Loucy (cell line): ENCODE results near the gene SLC29A3.
"Not testable (repeated sequence)": the region's sequence is repeated elsewhere in the genome, so short reads cannot be mapped to it uniquely, and the experiment has no call there.

Experiments used
- H2AFZ ChIP-seq: fragments of 200-600 bp; sonication (generic); 2 replicates; pipeline ENCODE4 v1.6.0; 2016; ENCODE audit warnings: antibody characterized with exemption, mild to moderate bottlenecking, low read length, moderate library complexity
- H3F3A ChIP-seq: fragments of 200-600 bp; 2 replicates; pipeline ENCODE4 v1.6.0; 2016; ENCODE audit warnings: antibody characterized with exemption, low read depth, mild to moderate bottlenecking
- H3K27me3 ChIP-seq: fragments of 200-600 bp; sonication (generic); 2 replicates; pipeline ENCODE4 v1.6.1; 2014; ENCODE audit warnings: low read length, mild to moderate bottlenecking; ENCODE audit not compliant: insufficient read depth, poor library complexity, severe bottlenecking
- H3K36me3 ChIP-seq: fragments of 200-600 bp; sonication (generic); 2 replicates; pipeline ENCODE4 v1.6.1; 2016; ENCODE audit warnings: low read length; ENCODE audit not compliant: insufficient read depth
- H3K4me1 ChIP-seq: fragments of 200-600 bp; sonication (generic); 2 replicates; pipeline ENCODE4 v1.5.1; 2014; ENCODE audit warnings: low read length, mild to moderate bottlenecking; ENCODE audit not compliant: insufficient read depth, poor library complexity, severe bottlenecking
- H3K4me2 ChIP-seq: fragments of 200-600 bp; sonication (generic); 2 replicates; pipeline ENCODE4 v1.6.0; 2014; ENCODE audit warnings: antibody characterized with exemption, low read length, low read depth, mild to moderate bottlenecking; ENCODE audit not compliant: poor library complexity, severe bottlenecking
- H3K4me3 ChIP-seq: fragments of 200-600 bp; sonication (generic); 2 replicates; pipeline ENCODE4 v1.5.1; 2014; ENCODE audit warnings: low read length, mild to moderate bottlenecking, mixed read lengths; ENCODE audit not compliant: poor library complexity, severe bottlenecking
- H3K79me2 ChIP-seq: fragments of 200-600 bp; sonication (generic); 2 replicates; pipeline ENCODE4 v1.6.1; 2014; ENCODE audit warnings: low read length; ENCODE audit not compliant: insufficient read depth
- H3K9ac ChIP-seq: fragments of 200-600 bp; sonication (generic); 2 replicates; pipeline ENCODE4 v1.6.0; 2014; ENCODE audit warnings: mild to moderate bottlenecking, low read depth, low read length, moderate library complexity; ENCODE audit not compliant: poor library complexity, severe bottlenecking
- H3K9me2 ChIP-seq: fragments of 200-600 bp; sonication (generic); replicated peaks from 2 replicates; pipeline ENCODE4 v1.6.1; 2016; ENCODE audit warnings: low read depth, low read length, mixed read lengths
- H3K9me3 ChIP-seq: fragments of 200-600 bp; sonication (generic); 2 replicates; pipeline ENCODE4 v1.6.1; 2014; ENCODE audit warnings: mild to moderate bottlenecking, antibody characterized with exemption, low read length, low read depth; ENCODE audit not compliant: insufficient read depth
- H4K20me1 ChIP-seq: fragments of 200-600 bp; sonication (generic); 2 replicates; pipeline ENCODE4 v1.6.0; 2014; ENCODE audit warnings: antibody characterized with exemption, low read length, mild to moderate bottlenecking; ENCODE audit not compliant: insufficient read depth, poor library complexity, severe bottlenecking
- CTCF ChIP-seq: fragments of 200-600 bp; sonication (generic); conservative IDR thresholded peaks from 2 replicates; pipeline ENCODE4 v1.5.1; 2014; ENCODE audit warnings: mild to moderate bottlenecking, antibody characterized with exemption, low read length
- EZH2phosphoT487 ChIP-seq: fragments of 200-600 bp; IDR thresholded peaks from 2 replicates; pipeline ENCODE4 v1.6.1; 2018; ENCODE audit warnings: antibody characterized with exemption, mild to moderate bottlenecking, moderate library complexity, borderline replicate concordance

The SLC29A3 gene

GRCh38 chr10:71357792-71358265 lies 38.8 kb downstream of the SLC29A3 start:
- H3F3A ChIP-seq = no peaks in the 10 kb centered on the region
- no peak overlapping the region for H2AFZ ChIP-seq
- no peaks in the 10 kb centered on the region for H3K79me2 ChIP-seq
- no peak overlapping the region for H3K9ac ChIP-seq
- H3K36me3 ChIP-seq = peaks cover 70% of the 10 kb centered on the region; the same call in 1 of the 2 replicates
- H3K27me3 ChIP-seq = no peaks in the 10 kb centered on the region
- no peak overlapping the region for H3K4me2 ChIP-seq
- TF ChIP-seq CTCF = no peak
- no peak for TF ChIP-seq EZH2phosphoT487
- H4K20me1 ChIP-seq = no peaks in the 10 kb centered on the region
- no peak overlapping the region for H3K4me3 ChIP-seq
- H3K4me1 ChIP-seq = no peaks in the 10 kb centered on the region
- H3K9me3 ChIP-seq = no peaks in the 10 kb centered on the region
- no peaks in the 10 kb centered on the region for H3K9me2 ChIP-seq

GRCh38 chr10:71358277-71358676 lies 39.2 kb downstream of the SLC29A3 start:
- H3K4me3 ChIP-seq = no peak overlapping the region
- TF ChIP-seq EZH2phosphoT487 = no peak
- no peak for TF ChIP-seq CTCF
- H4K20me1 ChIP-seq = no peaks in the 10 kb centered on the region
- no peak overlapping the region for H3K9ac ChIP-seq
- H3F3A ChIP-seq = no peaks in the 10 kb centered on the region
- H2AFZ ChIP-seq = no peak overlapping the region
- H3K4me1 ChIP-seq = no peaks in the 10 kb centered on the region
- H3K9me3 ChIP-seq = no peaks in the 10 kb centered on the region
- H3K27me3 ChIP-seq = no peaks in the 10 kb centered on the region
- no peaks in the 10 kb centered on the region for H3K9me2 ChIP-seq
- H3K4me2 ChIP-seq = no peak overlapping the region
- H3K79me2 ChIP-seq = no peaks in the 10 kb centered on the region
- H3K36me3 ChIP-seq = peaks cover 70% of the 10 kb centered on the region; the same call in 1 of the 2 replicates

GRCh38 chr10:71358906-71359305 lies 39.8 kb downstream of the SLC29A3 start:
- H3K4me3 ChIP-seq, H3K4me2 ChIP-seq, H3K9me2 ChIP-seq: not testable (repeated sequence)

GRCh38 chr10:71359364-71360046 lies 40.4 kb downstream of the SLC29A3 start:
- no peaks in the 10 kb centered on the region for H3K27me3 ChIP-seq
- H3K9me2 ChIP-seq = no peaks in the 10 kb centered on the region
- H3K4me2 ChIP-seq = no peak overlapping the region
- H3F3A ChIP-seq = no peaks in the 10 kb centered on the region
- H3K4me3 ChIP-seq = no peak overlapping the region
- H3K79me2 ChIP-seq = no peaks in the 10 kb centered on the region
- no peak for TF ChIP-seq CTCF
- no peak for TF ChIP-seq EZH2phosphoT487
- no peaks in the 10 kb centered on the region for H4K20me1 ChIP-seq
- H3K36me3 ChIP-seq = peaks cover 61% of the 10 kb centered on the region; the same call in 1 of the 2 replicates
- no peaks in the 10 kb centered on the region for H3K4me1 ChIP-seq
- no peak overlapping the region for H3K9ac ChIP-seq
- no peaks in the 10 kb centered on the region for H3K9me3 ChIP-seq
- H2AFZ ChIP-seq = no peak overlapping the region

More at GRCh38 chr10:71358906-71359305, 39.8 kb downstream of the SLC29A3 start:
- H4K20me1 ChIP-seq, H2AFZ ChIP-seq, H3K4me1 ChIP-seq, H3K9me3 ChIP-seq, H3K27me3 ChIP-seq, H3K9ac ChIP-seq, H3K79me2 ChIP-seq, H3F3A ChIP-seq: not testable (repeated sequence)
- H3K36me3 ChIP-seq = peaks cover 63% of the 10 kb centered on the region; the same call in 1 of the 2 replicates
